SK-N-SH (cell line): Measurements from ENCODE around the gene SIPA1. TPM values are rescaled to one million over a fixed set of nuclear protein-coding genes. Genes with fewer than 3 reads are reported as not detected.

Source experiments
- CTCF ChIA-PET: fragments of 300-600, 350-600 bp; formaldehyde crosslinking; extraction: SDS; loops from one replicate; lab custom pipeline; 2021; lab: Yijun Ruan, JAX
- POLR2A ChIA-PET: fragments of 350-600 bp; sonication (Branson Sonifier 250); formaldehyde crosslinking; extraction: SDS; loops from one replicate; lab custom pipeline; 2020; ENCODE audit warnings: antibody characterized with exemption, inconsistent platforms; lab: Yijun Ruan, JAX
- DNase-seq: peaks from one replicate; pipeline ENCODE4 v3.0.0; 2012
- H2AFZ ChIP-seq: fragments of 200-600 bp; sonication (generic); 2 replicates; pipeline ENCODE4 v1.8.1; 2016; ENCODE audit warnings: antibody characterized with exemption, mild to moderate bottlenecking, low read depth
- H3F3A ChIP-seq: fragments of 200-600 bp; sonication (generic); replicated peaks from 2 replicates; pipeline ENCODE3; 2016; ENCODE audit warnings: antibody characterized with exemption, mild to moderate bottlenecking; ENCODE audit not compliant: insufficient read depth
- H3K27ac ChIP-seq, 2 experiments: fragments of 200-500 bp in 1 of 2; fragments of 200-600 bp in 1 of 2; sonication (Bioruptor generic) in 1 of 2; sonication (generic), shearing (Covaris generic) in 1 of 2; 2 replicates each; pipeline versions ENCODE4 v1.5.1 to v1.6.1; 2014 to 2016; ENCODE audit warnings: low read depth in 2 of 2, inconsistent platforms in 1 of 2, low read length in 1 of 2, mild to moderate bottlenecking in 1 of 2, mixed read lengths in 1 of 2
- H3K27me3 ChIP-seq: fragments of 200-600 bp; sonication (generic), shearing (Covaris generic); 2 replicates; pipeline ENCODE4 v1.6.1; 2016; ENCODE audit warnings: mixed run types; ENCODE audit not compliant: insufficient read depth
- H3K36me3 ChIP-seq, 2 experiments: fragments of 200-500 bp in 1 of 2; fragments of 200-600 bp in 1 of 2; sonication (Bioruptor generic) in 1 of 2; sonication (generic) in 1 of 2; replicated peaks in 1 of 2; 2 replicates each; pipeline versions ENCODE3 to v1.5.1; 2014 to 2016; ENCODE audit warnings: low read length in 1 of 2, mild to moderate bottlenecking in 1 of 2; ENCODE audit not compliant: insufficient read depth in 2 of 2, control insufficient read depth in 1 of 2
- H3K4me1 ChIP-seq, 2 experiments: fragments of 200-500 bp in 1 of 2; fragments of 200-600 bp in 1 of 2; sonication (Bioruptor generic) in 1 of 2; sonication (generic), shearing (Covaris generic) in 1 of 2; 2 replicates each; pipeline versions ENCODE4 v1.5.1 to v1.6.1; 2014 to 2016; ENCODE audit warnings: low read depth in 1 of 2, low read length in 1 of 2, mixed run types in 1 of 2; ENCODE audit not compliant: insufficient read depth in 2 of 2, control insufficient read depth in 1 of 2
- H3K4me2 ChIP-seq: fragments of 200-600 bp; sonication (generic), shearing (Covaris generic); 2 replicates; pipeline ENCODE4 v1.6.1; 2017; ENCODE audit warnings: mixed run types
- H3K4me3 ChIP-seq, 2 experiments: fragments of 200-500 bp in 1 of 2; fragments of 200-600 bp in 1 of 2; sonication (Bioruptor generic) in 1 of 2; sonication (generic), shearing (Covaris generic) in 1 of 2; 2 replicates each; pipeline versions ENCODE4 v1.5.1 to v1.8.1; 2014 to 2016; ENCODE audit warnings: low read depth in 2 of 2, inconsistent platforms in 1 of 2, low read length in 1 of 2, mild to moderate bottlenecking in 1 of 2, mixed read lengths in 1 of 2, moderate library complexity in 1 of 2
- H3K79me2 ChIP-seq: fragments of 200-600 bp; sonication (generic); 2 replicates; pipeline ENCODE4 v1.8.1; 2017; ENCODE audit warnings: mild to moderate bottlenecking; ENCODE audit not compliant: insufficient read depth
- H3K9ac ChIP-seq: fragments of 200-600 bp; sonication (generic); 2 replicates; pipeline ENCODE4 v1.6.1; 2017; ENCODE audit warnings: mixed run types
- H3K9me2 ChIP-seq: fragments of 200-600 bp; sonication (generic); 2 replicates; pipeline ENCODE4 v1.6.1; 2017; ENCODE audit warnings: mixed run types
- H3K9me3 ChIP-seq: fragments of 200-600 bp; sonication (generic); 2 replicates; pipeline ENCODE4 v1.6.1; 2017; ENCODE audit warnings: mixed run types, mild to moderate bottlenecking, moderate library complexity
- H4K20me1 ChIP-seq: fragments of 200-600 bp; sonication (generic); 2 replicates; pipeline ENCODE4 v1.6.1; 2017; ENCODE audit warnings: mild to moderate bottlenecking, mixed run types; ENCODE audit not compliant: insufficient read depth
- CHD2 ChIP-seq: fragments of 150-350 bp; IDR thresholded peaks from 2 replicates; pipeline ENCODE4 v1.6.1; 2018; ENCODE audit warnings: low read length; ENCODE audit not compliant: partially characterized antibody
- CTCF ChIP-seq: fragments of 200-600 bp; sonication (generic); IDR thresholded peaks from 2 replicates; pipeline ENCODE4 v1.6.1; 2017; ENCODE audit warnings: antibody characterized with exemption, mild to moderate bottlenecking, moderate library complexity
- EP300 ChIP-seq, 2 experiments: IDR thresholded peaks; 2 replicates each; pipeline versions ENCODE4 v1.4.0 to v1.6.1; 2012; ENCODE audit warnings: borderline replicate concordance in 1 of 2, low read depth in 1 of 2, low read length in 1 of 2
- EZH2phosphoT487 ChIP-seq: fragments of 200-600 bp; sonication (generic); IDR thresholded peaks from 2 replicates; pipeline ENCODE4 v1.6.1; 2017; ENCODE audit warnings: low read depth, mixed run types, mild to moderate bottlenecking, antibody characterized with exemption, moderate library complexity, borderline replicate concordance
- FOXJ3 ChIP-seq: sonication (generic); formaldehyde crosslinking; IDR thresholded peaks from 2 replicates; pipeline ENCODE4 v1.5.1; 2020; ENCODE audit warnings: mild to moderate bottlenecking, missing genetic modification reagents
- GATA2 ChIP-seq: sonication (generic); formaldehyde crosslinking; IDR thresholded peaks from 2 replicates; pipeline ENCODE4 v1.5.0; 2020; ENCODE audit warnings: mild to moderate bottlenecking, missing genetic modification reagents
- JUND ChIP-seq: IDR thresholded peaks from 2 replicates; pipeline ENCODE4 v1.4.0; 2012
- NFIC ChIP-seq: IDR thresholded peaks from 2 replicates; pipeline ENCODE4 v1.4.0; 2012; ENCODE audit warnings: borderline replicate concordance
- RFX5 ChIP-seq: IDR thresholded peaks from 2 replicates; pipeline ENCODE4 v1.6.1; 2012; ENCODE audit warnings: mild to moderate bottlenecking, improper control_type of control experiment, low read length
- RXRA ChIP-seq: IDR thresholded peaks from 2 replicates; pipeline ENCODE4 v1.4.0; 2012; ENCODE audit warnings: low read depth, mild to moderate bottlenecking, borderline replicate concordance
- SIN3A ChIP-seq: IDR thresholded peaks from 2 replicates; pipeline ENCODE4 v1.6.1; 2012; ENCODE audit warnings: low read depth, mild to moderate bottlenecking, low read length, moderate library complexity, borderline replicate concordance
- TEAD4 ChIP-seq: IDR thresholded peaks from 2 replicates; pipeline ENCODE4 v1.4.0; 2012; ENCODE audit warnings: mild to moderate bottlenecking, borderline replicate concordance; ENCODE audit not compliant: insufficient read depth
- YY1 ChIP-seq: IDR thresholded peaks from 2 replicates; pipeline ENCODE4 v1.4.0; 2012; ENCODE audit warnings: low read depth, mild to moderate bottlenecking
- WGBS: methylation state at CpG from one replicate; pipeline ENCODE4 v1.1.6; 2017; ENCODE audit warnings: low lambda C conversion rate; 5-methylcytosine and 5-hydroxymethylcytosine counted together
- polyA plus RNA-seq, 3 experiments: library from polyadenylated mRNA; depleted of rRNA; stranded (reverse); fragments of >200 nt; gene quantifications; 2 replicates each; pipeline ENCODE4 v1.2.3, GENCODE V29; 2012
- TF ChIP-seq, protein P1 (sequence below): IDR thresholded peaks from 2 replicates; pipeline ENCODE4 v1.6.1; 2012; ENCODE audit warnings: mild to moderate bottlenecking, low read depth, low read length, moderate library complexity
- TF ChIP-seq, protein P2 (sequence below): IDR thresholded peaks from 2 replicates; pipeline ENCODE4; 2012

The SIPA1 gene
- polyA plus RNA-seq, 1 of the 3 experiments (the other 2 are of a cell fraction): 18.7 TPM

- Histone ChIP-seq H3K27ac (no peak overlapping the region), H4K20me1 (peaks cover 23% of the 10 kb centered on the region), H3K36me3 (peaks cover 11 to 57% of the 10 kb centered on the region in 2 experiments), H3K9me3 (no peaks in the 10 kb centered on the region), H3F3A (peaks cover 4% of the 10 kb centered on the region), H3K4me2 (peak overlapping the region; percentile 85), H3K9me2 (no peaks in the 10 kb centered on the region), H3K4me1 (peaks cover 8 to 25% of the 10 kb centered on the region in 2 experiments; a peak in 3 of 4 replicates), H3K27me3 (no peaks in the 10 kb centered on the region), H3K4me3 (peak overlapping the region; percentile 68 to 95; a peak in 3 of 4 replicates), H2AFZ (no peak overlapping the region), H3K9ac (peak overlapping the region; percentile 86; the same call in 1 of the 2 replicates), H3K79me2 (peaks cover 81% of the 10 kb centered on the region)
- 87% methylated on average over 8 of the region's 17 CpGs for WGBS
- ChIA-PET CTCF (interaction anchor here (1.0 to 4.9 kb wide), 3 partner anchors 9 to 24 kb away, joined by 3 to 18 read pairs (median 18); partner anchors contain the start of gene SIPA1), POLR2A (interaction anchor here (0.8 to 1.1 kb wide), 2 partner anchors 35 to 36 kb away, joined by 3 read pairs; no protein-coding TSS in a partner anchor)
- DNase-seq: no peak
- TF ChIP-seq EZH2phosphoT487 (no peak), RXRA (no peak), TEAD4 (no peak), RFX5 (no peak), NFIC (no peak), JUND (no peak), CHD2 (no peak), CTCF (no peak), GATA2 (CRISPR knock-in tag) (no peak), FOXJ3 (CRISPR knock-in tag) (no peak), EP300 (IDR thresholded peaks at IDR 0.05; ENCODE audit: borderline replicate concordance in 1 of 2, low read depth in 1 of 2, low read length in 1 of 2) (no peak), SIN3A (no peak), YY1 (no peak)
- TF ChIP-seq, protein P1, sequence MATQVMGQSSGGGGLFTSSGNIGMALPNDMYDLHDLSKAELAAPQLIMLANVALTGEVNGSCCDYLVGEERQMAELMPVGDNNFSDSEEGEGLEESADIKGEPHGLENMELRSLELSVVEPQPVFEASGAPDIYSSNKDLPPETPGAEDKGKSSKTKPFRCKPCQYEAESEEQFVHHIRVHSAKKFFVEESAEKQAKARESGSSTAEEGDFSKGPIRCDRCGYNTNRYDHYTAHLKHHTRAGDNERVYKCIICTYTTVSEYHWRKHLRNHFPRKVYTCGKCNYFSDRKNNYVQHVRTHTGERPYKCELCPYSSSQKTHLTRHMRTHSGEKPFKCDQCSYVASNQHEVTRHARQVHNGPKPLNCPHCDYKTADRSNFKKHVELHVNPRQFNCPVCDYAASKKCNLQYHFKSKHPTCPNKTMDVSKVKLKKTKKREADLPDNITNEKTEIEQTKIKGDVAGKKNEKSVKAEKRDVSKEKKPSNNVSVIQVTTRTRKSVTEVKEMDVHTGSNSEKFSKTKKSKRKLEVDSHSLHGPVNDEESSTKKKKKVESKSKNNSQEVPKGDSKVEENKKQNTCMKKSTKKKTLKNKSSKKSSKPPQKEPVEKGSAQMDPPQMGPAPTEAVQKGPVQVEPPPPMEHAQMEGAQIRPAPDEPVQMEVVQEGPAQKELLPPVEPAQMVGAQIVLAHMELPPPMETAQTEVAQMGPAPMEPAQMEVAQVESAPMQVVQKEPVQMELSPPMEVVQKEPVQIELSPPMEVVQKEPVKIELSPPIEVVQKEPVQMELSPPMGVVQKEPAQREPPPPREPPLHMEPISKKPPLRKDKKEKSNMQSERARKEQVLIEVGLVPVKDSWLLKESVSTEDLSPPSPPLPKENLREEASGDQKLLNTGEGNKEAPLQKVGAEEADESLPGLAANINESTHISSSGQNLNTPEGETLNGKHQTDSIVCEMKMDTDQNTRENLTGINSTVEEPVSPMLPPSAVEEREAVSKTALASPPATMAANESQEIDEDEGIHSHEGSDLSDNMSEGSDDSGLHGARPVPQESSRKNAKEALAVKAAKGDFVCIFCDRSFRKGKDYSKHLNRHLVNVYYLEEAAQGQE: no peak
- TF ChIP-seq, protein P2, sequence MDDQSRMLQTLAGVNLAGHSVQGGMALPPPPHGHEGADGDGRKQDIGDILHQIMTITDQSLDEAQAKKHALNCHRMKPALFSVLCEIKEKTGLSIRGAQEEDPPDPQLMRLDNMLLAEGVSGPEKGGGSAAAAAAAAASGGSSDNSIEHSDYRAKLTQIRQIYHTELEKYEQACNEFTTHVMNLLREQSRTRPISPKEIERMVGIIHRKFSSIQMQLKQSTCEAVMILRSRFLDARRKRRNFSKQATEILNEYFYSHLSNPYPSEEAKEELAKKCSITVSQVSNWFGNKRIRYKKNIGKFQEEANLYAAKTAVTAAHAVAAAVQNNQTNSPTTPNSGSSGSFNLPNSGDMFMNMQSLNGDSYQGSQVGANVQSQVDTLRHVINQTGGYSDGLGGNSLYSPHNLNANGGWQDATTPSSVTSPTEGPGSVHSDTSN: no peak
Measured at GRCh38 chr11:65617136-65617850, 20.6 kb upstream of the SIPA1 start.
